Natural killer cell (primary cell): ENCODE results near the gene NTM. TPM values are rescaled to one million over a fixed set of nuclear protein-coding genes. Genes with fewer than 3 reads are reported as not detected.
A peak's percentile ranks its signal among the peaks of the same experiment; 100 is the strongest.

Experiments used
- ATAC-seq, 3 donors: fragments of 150-1000 bp in 2 of 3; fragments of 200-7000 bp in 1 of 3; cut with Tn5 transposase; 1 replicate in 1 of 3; 2 replicates in 2 of 3; pipeline ENCODE4 v1.10.0; 2021; ENCODE audit warnings: mild to moderate bottlenecking in 2 of 3, moderate library complexity in 2 of 3
- DNase-seq, 2 donors: peaks; one replicate each; pipeline versions ENCODE4 v3.0.0 to v3.0.0-alpha.2; 2013 to 2021; ENCODE audit warnings: mixed read lengths in 1 of 2
- H3K27ac ChIP-seq: one replicate; pipeline ENCODE4 v1.5.1; 2013; ENCODE audit warnings: mild to moderate bottlenecking, low read length
- H3K27me3 ChIP-seq: one replicate; pipeline ENCODE4 v1.6.1; 2013; ENCODE audit warnings: low read length; ENCODE audit not compliant: control insufficient read depth, insufficient read depth
- H3K36me3 ChIP-seq: one replicate; pipeline ENCODE4 v1.6.1; 2013; ENCODE audit warnings: low read length; ENCODE audit not compliant: control insufficient read depth, insufficient read depth
- H3K4me1 ChIP-seq: one replicate; pipeline ENCODE4 v1.6.1; 2013; ENCODE audit warnings: low read length; ENCODE audit not compliant: control insufficient read depth, insufficient read depth
- H3K4me3 ChIP-seq: one replicate; pipeline ENCODE4 v1.5.1; 2013; ENCODE audit warnings: low read length
- H3K9me3 ChIP-seq: one replicate; pipeline ENCODE4 v1.6.1; 2013; ENCODE audit warnings: low read length; ENCODE audit not compliant: control insufficient read depth, insufficient read depth
- H3K27ac Mint-ChIP-seq, 2 donors: one replicate each; pipeline ENCODE4 v1.8.0; 2022; ENCODE audit warnings: mild to moderate bottlenecking in 2 of 2, mixed read lengths in 2 of 2, moderate library complexity in 1 of 2
- H3K27me3 Mint-ChIP-seq, 2 donors: one replicate each; pipeline ENCODE4 v1.8.0; 2022; ENCODE audit warnings: low read depth in 2 of 2, mixed read lengths in 2 of 2
- H3K36me3 Mint-ChIP-seq: one replicate; pipeline ENCODE4 v1.8.0; 2022; ENCODE audit warnings: mixed read lengths
- H3K4me1 Mint-ChIP-seq, 2 donors: one replicate each; pipeline ENCODE4 v1.8.0; 2022; ENCODE audit warnings: mixed read lengths in 2 of 2
- H3K4me3 Mint-ChIP-seq: one replicate; pipeline ENCODE4 v1.8.0; 2022; ENCODE audit warnings: mild to moderate bottlenecking, moderate library complexity, mixed read lengths
- H3K9me3 Mint-ChIP-seq, 2 donors: one replicate each; pipeline ENCODE4 v1.8.0; 2022; ENCODE audit warnings: mixed read lengths in 2 of 2
- CTCF ChIP-seq: fragments of 200-600 bp; IDR thresholded peaks from one replicate; pipeline ENCODE4 v1.8.0; 2022; ENCODE audit warnings: antibody characterized with exemption
- WGBS: methylation state at CpG from one replicate; pipeline ENCODE4 v1.1.7; 2013; ENCODE audit warnings: missing lambda C conversion rate; ENCODE audit not compliant: insufficient coverage; 5-methylcytosine and 5-hydroxymethylcytosine counted together
- intact Hi-C: fragments of 100-400 bp; cut with micrococcal nuclease; formaldehyde crosslinking; loops from one replicate; pipeline ENCODE4 v1.14.2; 2022
- total RNA-seq, 4 donors: library from RNA; stranded (reverse); fragments of 120-200 nt in 1 of 4; gene quantifications; one replicate each; pipeline versions ENCODE4 v1.2.3 to v1.2.4, GENCODE V29; 2013 to 2022

NTM gene
- total RNA-seq, 3 donors from 2014 or later (not counting 1 experiment from before 2014, with no cell fraction given) = not detected

GRCh38 chr11:132346558-132347148, 976.2 kb downstream of the NTM start:
- Histone ChIP-seq H3K4me1 (no peaks in the 10 kb centered on the region), H3K27me3 (no peaks in the 10 kb centered on the region), H3K4me3 (no peak overlapping the region), H3K27ac (no peak overlapping the region), H3K36me3 (no peaks in the 10 kb centered on the region), H3K9me3 (no peaks in the 10 kb centered on the region)
- no peak for ATAC-seq
- Mint-ChIP-seq H3K9me3 (peaks cover 0 to 3% of the 10 kb centered on the region in 2 donors), H3K27ac (no peak overlapping the region), H3K36me3 (no peaks in the 10 kb centered on the region), H3K27me3 (no peaks in the 10 kb centered on the region), H3K4me3 (no peak overlapping the region), H3K4me1 (no peaks in the 10 kb centered on the region)
- no peak for DNase-seq
- intact Hi-C loops = no loop called here
- TF ChIP-seq CTCF = no peak
- 81% methylated on average over 6 of the region's 6 CpGs for WGBS

- WGBS = 71% methylated on average over 17 of the region's 22 CpGs
- H3K9me3 Mint-ChIP-seq = peaks cover 0 to 3% of the 10 kb centered on the region in 2 donors
- no peak overlapping the region for H3K4me3 Mint-ChIP-seq
- no peak for TF ChIP-seq CTCF
- no peak overlapping the region for H3K27ac Mint-ChIP-seq
- no peaks in the 10 kb centered on the region for H3K4me1 ChIP-seq
- H3K9me3 ChIP-seq = no peaks in the 10 kb centered on the region
- no peak overlapping the region for H3K4me3 ChIP-seq
- DNase-seq (peak in 1 of 2 donors; percentile 6), ATAC-seq (no peak)
- H3K27ac ChIP-seq = no peak overlapping the region
- no peaks in the 10 kb centered on the region for H3K36me3 ChIP-seq
- no peaks in the 10 kb centered on the region for H3K27me3 Mint-ChIP-seq
- H3K27me3 ChIP-seq = no peaks in the 10 kb centered on the region
- intact Hi-C loops = no loop called here
- no peaks in the 10 kb centered on the region for H3K36me3 Mint-ChIP-seq
- no peaks in the 10 kb centered on the region for H3K4me1 Mint-ChIP-seq
These were observed 977.0 kb downstream of the NTM start for GRCh38 chr11:132347156-132348090.

GRCh38 chr11:132349811-132350733, 979.7 kb downstream of the NTM start:
- Mint-ChIP-seq H3K9me3 (peaks cover 0 to 2% of the 10 kb centered on the region in 2 donors), H3K4me3 (no peak overlapping the region), H3K27ac (no peak overlapping the region), H3K4me1 (no peaks in the 10 kb centered on the region), H3K36me3 (no peaks in the 10 kb centered on the region), H3K27me3 (no peaks in the 10 kb centered on the region)
- DNase-seq (no peak), ATAC-seq (no peak)
- Histone ChIP-seq H3K27ac (no peak overlapping the region), H3K27me3 (no peaks in the 10 kb centered on the region), H3K9me3 (no peaks in the 10 kb centered on the region), H3K4me1 (no peaks in the 10 kb centered on the region), H3K36me3 (no peaks in the 10 kb centered on the region), H3K4me3 (no peak overlapping the region)
- intact Hi-C loops = no loop called here
- no peak for TF ChIP-seq CTCF
- 89% methylated on average over 7 of the region's 7 CpGs for WGBS
